Stimulated activated CD8-positive, alpha-beta memory T cell treated with anti-CD3 and anti-CD28 coated beads, Interleukin-4, amount 100 ng/mL, for 1 hour (primary cell): ENCODE results near the gene EIF4ENIF1.
"Not testable (repeated sequence)": the region's sequence is repeated elsewhere in the genome, so short reads cannot be mapped to it uniquely, and the experiment has no call there.

Source experiments
- DNase-seq, 2 donors: peaks; one replicate each; pipeline ENCODE4 v3.0.0-alpha.2; 2020; ENCODE audit warnings: low read depth in 2 of 2, low spot score in 1 of 2

Gene EIF4ENIF1

GRCh38 chr22:31489632-31490495, at the start of gene EIF4ENIF1:
EIF4ENIF1 (minus strand) TSS chr22:31489842; CDS start chr22:31488718, 1,124 bp downstream.
- peak; percentile 49 to 62 for DNase-seq

- no peak for DNase-seq
These were observed 49.2 kb upstream of the EIF4ENIF1 start for GRCh38 chr22:31538815-31539214.

- DNase-seq, result no peak
These were observed 47.4 kb upstream of the EIF4ENIF1 start for GRCh38 chr22:31537019-31537535.

- DNase-seq, result no peak
These were observed 43.7 kb upstream of the EIF4ENIF1 start for GRCh38 chr22:31533374-31533773.

GRCh38 chr22:31532060-31532459, 42.4 kb upstream of the EIF4ENIF1 start:
- no peak for DNase-seq

GRCh38 chr22:31530823-31531195, 41.2 kb upstream of the EIF4ENIF1 start:
- no peak for DNase-seq

GRCh38 chr22:31526270-31526669, 36.6 kb upstream of the EIF4ENIF1 start:
- no peak for DNase-seq

GRCh38 chr22:31524132-31524531, 34.5 kb upstream of the EIF4ENIF1 start:
- not testable (repeated sequence) for DNase-seq

GRCh38 chr22:31520051-31520450, 30.4 kb upstream of the EIF4ENIF1 start:
- no peak for DNase-seq

GRCh38 chr22:31509061-31509762, 19.6 kb upstream of the EIF4ENIF1 start:
- no peak for DNase-seq

- DNase-seq, result no peak
These were observed 18.9 kb upstream of the EIF4ENIF1 start for GRCh38 chr22:31508536-31508935.

- not testable (repeated sequence) for DNase-seq
These were observed 17.9 kb upstream of the EIF4ENIF1 start for GRCh38 chr22:31507517-31507916.

GRCh38 chr22:31504282-31504681, 14.6 kb upstream of the EIF4ENIF1 start:
- DNase-seq, result no peak

GRCh38 chr22:31503211-31503964, 13.7 kb upstream of the EIF4ENIF1 start:
- DNase-seq, result no peak

GRCh38 chr22:31501738-31502137, 12.1 kb upstream of the EIF4ENIF1 start:
- DNase-seq, result no peak

- DNase-seq, result no peak
These were observed 7.7 kb upstream of the EIF4ENIF1 start for GRCh38 chr22:31497148-31497938.

- DNase-seq, result peak in 1 of 2 donors; percentile 9
These were observed 7.1 kb upstream of the EIF4ENIF1 start for GRCh38 chr22:31496735-31497146.

GRCh38 chr22:31496007-31496734, 6.5 kb upstream of the EIF4ENIF1 start, which contains the start of gene SFI1:
SFI1 (plus strand) TSS chr22:31496536; CDS start chr22:31508285, 11,749 bp downstream.
- peak; percentile 93 for DNase-seq

GRCh38 chr22:31495343-31495742, 5.7 kb upstream of the EIF4ENIF1 start:
- no peak for DNase-seq

- not testable (repeated sequence) for DNase-seq
These were observed 3.7 kb upstream of the EIF4ENIF1 start for GRCh38 chr22:31493355-31493754.
